Muscle layer of colon (tissue), 2 donors: Measurements from ENCODE around the gene DLEU7.

Source experiments
- H3K27ac ChIP-seq: one replicate; pipeline ENCODE4 v1.7.0; 2013; ENCODE audit warnings: low read depth, mild to moderate bottlenecking, low read length, moderate library complexity
- H3K27me3 ChIP-seq, 2 donors: one replicate each; pipeline ENCODE4 v1.7.0; 2013; ENCODE audit warnings: low read length in 2 of 2, mild to moderate bottlenecking in 2 of 2; ENCODE audit not compliant: insufficient read depth in 2 of 2, control insufficient read depth in 1 of 2
- H3K36me3 ChIP-seq: one replicate; pipeline ENCODE4 v1.7.0; 2013; ENCODE audit warnings: mild to moderate bottlenecking, low read length; ENCODE audit not compliant: insufficient read depth
- H3K4me1 ChIP-seq: one replicate; pipeline ENCODE4 v1.7.0; 2013; ENCODE audit warnings: mild to moderate bottlenecking, low read length; ENCODE audit not compliant: insufficient read depth
- H3K4me3 ChIP-seq, 2 donors: one replicate each; pipeline ENCODE4 v1.7.0; 2013; ENCODE audit warnings: low read length in 2 of 2, low read depth in 1 of 2, mild to moderate bottlenecking in 1 of 2, moderate library complexity in 1 of 2
- H3K9ac ChIP-seq: one replicate; pipeline ENCODE4 v1.7.0; 2013; ENCODE audit warnings: low read length
- H3K9me3 ChIP-seq: one replicate; pipeline ENCODE4 v1.7.0; 2013; ENCODE audit warnings: mild to moderate bottlenecking, low read length
- donor health status: abdominal sarcoma.
- donor health status: Adenocarcinoma of cecum.

The DLEU7 gene

GRCh38 chr13:50871405-50871804, 27.9 kb upstream of the DLEU7 start:
- H3K4me3 ChIP-seq = no peak overlapping the region
- H3K9ac ChIP-seq = no peak overlapping the region
- no peaks in the 10 kb centered on the region for H3K36me3 ChIP-seq
- H3K27me3 ChIP-seq = no peaks in the 10 kb centered on the region
- H3K27ac ChIP-seq = no peak overlapping the region
- no peaks in the 10 kb centered on the region for H3K9me3 ChIP-seq
- no peaks in the 10 kb centered on the region for H3K4me1 ChIP-seq

GRCh38 chr13:50867637-50867945, 24.1 kb upstream of the DLEU7 start:
- H3K9ac ChIP-seq = no peak overlapping the region
- H3K36me3 ChIP-seq = no peaks in the 10 kb centered on the region
- no peaks in the 10 kb centered on the region for H3K27me3 ChIP-seq
- no peaks in the 10 kb centered on the region for H3K9me3 ChIP-seq
- H3K27ac ChIP-seq = no peak overlapping the region
- no peak overlapping the region for H3K4me3 ChIP-seq
- H3K4me1 ChIP-seq = no peaks in the 10 kb centered on the region

- H3K4me1 ChIP-seq = no peaks in the 10 kb centered on the region
- H3K9ac ChIP-seq = no peak overlapping the region
- no peak overlapping the region for H3K27ac ChIP-seq
- H3K9me3 ChIP-seq = no peaks in the 10 kb centered on the region
- no peaks in the 10 kb centered on the region for H3K27me3 ChIP-seq
- no peaks in the 10 kb centered on the region for H3K36me3 ChIP-seq
- no peak overlapping the region for H3K4me3 ChIP-seq
These were observed 23.5 kb upstream of the DLEU7 start for GRCh38 chr13:50866817-50867636.

- no peaks in the 10 kb centered on the region for H3K4me1 ChIP-seq
- no peaks in the 10 kb centered on the region for H3K9me3 ChIP-seq
- no peak overlapping the region for H3K27ac ChIP-seq
- H3K27me3 ChIP-seq = no peaks in the 10 kb centered on the region
- no peak overlapping the region for H3K9ac ChIP-seq
- H3K4me3 ChIP-seq = no peak overlapping the region
- H3K36me3 ChIP-seq = no peaks in the 10 kb centered on the region
These were observed 21.0 kb upstream of the DLEU7 start for GRCh38 chr13:50864492-50864891.

- no peak overlapping the region for H3K4me3 ChIP-seq
- no peak overlapping the region for H3K9ac ChIP-seq
- H3K4me1 ChIP-seq = no peaks in the 10 kb centered on the region
- H3K36me3 ChIP-seq = no peaks in the 10 kb centered on the region
- no peaks in the 10 kb centered on the region for H3K9me3 ChIP-seq
- no peaks in the 10 kb centered on the region for H3K27me3 ChIP-seq
- no peak overlapping the region for H3K27ac ChIP-seq
These were observed 12.2 kb upstream of the DLEU7 start for GRCh38 chr13:50855681-50856080.

GRCh38 chr13:50850445-50850844, 7.0 kb upstream of the DLEU7 start:
- H3K36me3 ChIP-seq = no peaks in the 10 kb centered on the region
- H3K9me3 ChIP-seq = no peaks in the 10 kb centered on the region
- no peaks in the 10 kb centered on the region for H3K4me1 ChIP-seq
- no peaks in the 10 kb centered on the region for H3K27me3 ChIP-seq
- no peak overlapping the region for H3K27ac ChIP-seq
- H3K9ac ChIP-seq = no peak overlapping the region
- H3K4me3 ChIP-seq = no peak overlapping the region

GRCh38 chr13:50847501-50847900, 4.0 kb upstream of the DLEU7 start:
- H3K4me1 ChIP-seq = peaks cover 7% of the 10 kb centered on the region
- no peak overlapping the region for H3K27ac ChIP-seq
- H3K4me3 ChIP-seq = no peak overlapping the region
- peaks cover 6 to 14% of the 10 kb centered on the region in 2 donors for H3K27me3 ChIP-seq
- H3K9me3 ChIP-seq = no peaks in the 10 kb centered on the region
- no peaks in the 10 kb centered on the region for H3K36me3 ChIP-seq
- H3K9ac ChIP-seq = no peak overlapping the region

GRCh38 chr13:50846861-50847475, 3.5 kb upstream of the DLEU7 start:
- Histone ChIP-seq H3K36me3 (no peaks in the 10 kb centered on the region), H3K9me3 (no peaks in the 10 kb centered on the region), H3K27ac (no peak overlapping the region)

GRCh38 chr13:50845211-50845610, 1.7 kb upstream of the DLEU7 start:
- no peaks in the 10 kb centered on the region for H3K9me3 ChIP-seq

More at GRCh38 chr13:50846861-50847475, 3.5 kb upstream of the DLEU7 start:
- Histone ChIP-seq H3K4me1 (peaks cover 7% of the 10 kb centered on the region), H3K4me3 (no peak overlapping the region), H3K9ac (no peak overlapping the region), H3K27me3 (peaks cover 10 to 15% of the 10 kb centered on the region in 2 donors)

GRCh38 chr13:50844084-50844875, 788 bp upstream of the DLEU7 start:
- Histone ChIP-seq H3K4me1 (peaks cover 7% of the 10 kb centered on the region), H3K9me3 (no peaks in the 10 kb centered on the region), H3K27me3 (peaks cover 10 to 15% of the 10 kb centered on the region in 2 donors), H3K4me3 (no peak overlapping the region), H3K9ac (no peak overlapping the region), H3K27ac (no peak overlapping the region), H3K36me3 (no peaks in the 10 kb centered on the region)

More at GRCh38 chr13:50845211-50845610, 1.7 kb upstream of the DLEU7 start:
- peaks cover 10 to 15% of the 10 kb centered on the region in 2 donors for H3K27me3 ChIP-seq
- H3K9ac ChIP-seq = no peak overlapping the region
- H3K4me3 ChIP-seq = no peak overlapping the region
- no peak overlapping the region for H3K27ac ChIP-seq
- peaks cover 7% of the 10 kb centered on the region for H3K4me1 ChIP-seq
- H3K36me3 ChIP-seq = no peaks in the 10 kb centered on the region

GRCh38 chr13:50842990-50843256, 569 bp downstream of the DLEU7 start:
- no peaks in the 10 kb centered on the region for H3K9me3 ChIP-seq
- H3K36me3 ChIP-seq = no peaks in the 10 kb centered on the region
- no peak overlapping the region for H3K9ac ChIP-seq
- peaks cover 10 to 15% of the 10 kb centered on the region in 2 donors for H3K27me3 ChIP-seq
- H3K4me3 ChIP-seq = no peak overlapping the region
- H3K4me1 ChIP-seq = peaks cover 7% of the 10 kb centered on the region
- H3K27ac ChIP-seq = no peak overlapping the region
